Ammon's horn (tissue), 1 donor: Measurements from ENCODE around the gene MLLT10.
A peak's percentile ranks its signal among the peaks of the same experiment; 100 is the strongest.

Source experiments
- DNase-seq: peaks from one replicate; pipeline ENCODE4 v3.0.0-alpha.2; 2016; ENCODE audit warnings: low spot score

Gene MLLT10

DNA sequence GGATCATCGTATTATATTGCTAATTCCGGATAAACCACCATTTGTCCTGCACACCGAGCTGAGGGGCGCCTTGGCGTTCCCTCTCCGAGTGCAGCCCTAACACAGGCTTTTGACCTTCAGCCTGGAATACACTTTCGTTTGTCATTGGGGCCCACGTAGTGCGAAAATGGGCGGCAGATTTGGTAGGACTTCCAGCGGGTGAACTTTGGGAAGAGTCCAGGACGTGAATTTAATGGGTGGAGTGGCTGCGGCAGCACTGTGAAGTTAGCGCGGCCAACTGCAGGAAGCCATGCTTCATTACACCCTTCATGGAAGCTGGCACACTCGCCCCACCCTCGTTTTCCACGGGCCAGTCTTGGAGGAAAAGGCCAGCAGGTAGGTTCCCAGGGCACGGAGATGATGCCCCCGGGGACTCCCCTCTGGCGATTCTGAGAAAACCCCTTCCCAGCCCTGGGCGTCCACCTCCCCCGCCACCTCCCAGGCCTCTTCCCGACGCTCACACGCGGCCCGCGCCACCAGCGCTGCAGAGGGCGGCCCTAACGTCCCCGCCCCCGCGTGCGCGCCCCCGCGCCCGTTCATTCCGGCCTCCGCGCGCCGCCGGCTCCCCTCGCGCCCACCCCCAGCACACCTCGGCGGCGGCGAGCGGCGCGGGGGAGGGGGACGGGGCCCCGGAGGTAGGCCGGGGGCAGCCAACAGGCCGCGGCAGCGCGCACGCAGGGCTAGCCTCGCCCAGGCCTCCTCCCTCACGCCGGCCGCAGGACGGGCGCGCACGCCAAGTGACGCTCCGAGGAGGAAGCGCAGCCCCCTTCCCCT is at the start of gene MLLT10:
MLLT10 (plus strand) TSS at position 766 of the 813 bp plus-strand sequence. CDS start 413 bp downstream, outside the sequence.
- peak; percentile 97 for DNase-seq

DNA sequence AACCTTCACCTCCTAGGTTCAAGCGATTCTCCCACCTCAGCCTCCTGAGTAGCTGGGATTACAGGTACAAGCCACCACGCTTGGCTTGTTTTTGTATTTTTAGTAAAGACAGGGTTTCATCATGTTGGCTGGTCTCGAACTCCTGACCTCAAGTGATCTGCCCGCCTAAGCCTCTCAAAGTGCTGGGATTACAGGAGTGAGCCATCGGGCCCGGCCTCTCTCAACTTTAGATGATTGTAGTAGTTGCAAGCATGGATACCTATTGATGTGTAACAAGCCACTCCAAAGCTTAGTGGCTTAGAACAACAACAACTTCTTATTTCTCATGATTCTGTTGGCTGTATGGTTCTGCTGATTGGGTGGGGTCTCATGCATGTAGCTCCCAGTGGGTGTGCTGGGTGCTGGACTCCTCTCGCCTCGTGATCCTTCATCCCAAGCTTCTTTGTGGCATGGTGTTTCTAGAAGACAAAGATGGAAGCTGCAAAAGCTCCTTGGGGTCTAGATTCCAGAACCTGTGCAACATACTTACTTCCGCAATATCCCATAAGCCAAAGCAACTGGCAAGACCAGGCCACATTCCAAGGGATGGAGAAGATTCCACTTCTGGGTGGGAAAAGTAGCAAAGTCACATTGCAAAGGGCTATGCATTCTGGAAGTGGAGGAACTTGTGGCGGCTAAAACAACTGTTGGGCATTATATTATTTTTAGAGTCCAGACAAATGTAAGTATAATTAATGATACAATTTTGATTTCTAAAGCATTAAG is 46.4 kb upstream of the MLLT10 start:
- DNase-seq: no peak

DNA sequence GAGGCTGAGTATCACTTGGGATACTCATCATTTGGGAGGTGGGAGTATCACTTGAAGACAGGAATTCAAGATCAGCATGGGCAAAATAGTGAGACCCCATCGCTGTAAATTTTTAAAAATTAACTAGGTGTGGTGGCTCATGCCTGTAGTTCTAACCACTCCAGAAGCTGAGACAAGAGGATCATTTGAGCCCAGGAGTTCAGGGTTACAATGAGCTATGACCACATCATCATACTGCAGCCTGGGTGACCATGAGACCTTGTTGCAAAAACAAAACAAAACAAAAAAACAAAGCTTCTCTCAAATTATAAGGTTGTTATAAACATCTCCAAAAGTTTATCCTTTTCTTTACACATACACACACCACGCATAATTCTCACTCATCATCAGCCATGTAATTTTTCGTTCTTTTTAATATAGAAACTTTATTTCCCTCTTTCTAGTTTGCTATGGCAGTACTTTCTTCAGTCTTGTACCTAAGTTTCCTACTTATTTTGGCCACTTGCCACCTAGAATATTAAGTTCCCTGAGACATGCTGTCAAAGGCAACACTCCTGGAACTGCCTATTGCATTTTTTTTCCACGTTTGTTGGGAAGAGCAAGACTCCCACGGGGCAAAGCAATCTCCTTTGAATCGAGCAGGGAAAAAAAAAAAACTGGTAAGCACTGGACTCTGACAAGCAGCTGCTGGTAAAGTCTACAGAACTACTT is 45.6 kb upstream of the MLLT10 start:
- no peak for DNase-seq

DNA sequence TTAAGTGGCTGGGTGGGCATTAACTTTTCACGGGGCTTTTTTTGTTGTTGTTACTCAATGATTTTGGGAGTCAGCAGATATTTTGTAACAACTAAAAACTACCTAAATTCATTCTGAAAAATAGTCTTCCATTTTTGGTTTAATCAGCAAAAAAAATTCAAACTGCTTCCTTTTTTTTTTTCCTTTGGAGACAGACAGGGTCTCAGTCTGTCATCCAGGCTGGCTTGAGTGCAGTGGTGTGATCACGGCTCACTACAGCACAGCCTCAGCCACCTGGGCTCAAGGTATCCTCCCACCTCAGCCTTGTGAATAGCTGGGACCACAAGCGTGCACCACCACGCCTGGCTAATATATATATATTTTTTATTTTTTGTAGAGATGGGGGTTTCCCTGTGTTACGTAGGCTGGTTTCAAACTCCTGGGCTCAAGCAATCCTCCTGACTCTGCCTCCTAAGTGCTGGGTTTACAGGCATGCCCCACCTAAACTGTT is 45.0 kb upstream of the MLLT10 start:
- no peak for DNase-seq

DNA sequence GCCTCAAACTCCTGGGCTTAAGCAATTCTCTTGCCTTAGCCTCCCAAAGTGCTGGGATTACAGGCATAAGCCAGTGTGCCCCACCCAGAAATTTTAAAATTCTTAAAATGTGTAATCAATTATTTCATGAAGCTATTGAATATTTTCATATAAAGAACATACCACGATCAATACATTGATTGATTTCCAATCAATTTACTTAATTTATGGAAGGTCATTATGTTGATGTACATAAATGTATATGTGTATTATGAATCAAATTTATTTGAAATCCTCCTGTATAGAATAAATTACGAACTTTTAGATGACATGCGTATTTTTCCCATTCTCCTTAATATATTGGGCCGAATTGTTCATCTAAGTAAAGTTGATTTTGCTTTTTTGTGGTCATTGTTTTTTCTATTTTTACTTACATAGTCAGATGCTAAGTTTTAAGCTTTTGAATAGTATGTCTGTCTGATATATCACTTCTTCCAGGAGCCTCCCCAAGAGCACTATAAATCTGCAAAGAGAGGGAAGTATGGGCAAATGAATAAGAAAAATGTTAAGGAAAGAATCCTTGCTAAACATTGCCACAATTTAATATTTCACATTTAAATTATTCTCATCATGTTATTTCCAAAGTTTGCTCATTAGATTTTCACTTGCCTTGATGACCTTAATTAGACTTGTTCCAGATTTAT is 43.9 kb upstream of the MLLT10 start:
- no peak for DNase-seq

DNA sequence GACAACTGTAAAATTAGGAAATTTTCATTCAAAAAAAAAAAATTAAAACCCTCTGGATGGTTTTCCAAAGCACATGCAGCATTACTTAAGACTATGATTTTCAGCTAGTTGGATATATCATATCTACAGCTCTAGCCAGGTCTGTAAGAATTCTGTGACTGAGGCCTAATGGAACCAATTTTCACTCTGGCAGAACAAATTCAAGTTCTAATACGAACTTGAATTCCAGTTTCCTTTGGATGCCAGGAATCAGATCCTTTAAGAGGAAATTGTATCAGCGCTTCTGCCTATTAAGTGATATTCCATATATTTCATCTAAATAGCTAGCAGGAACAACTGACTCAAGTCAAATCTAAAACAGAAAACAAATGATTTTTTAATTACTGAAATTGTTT is 43.3 kb upstream of the MLLT10 start:
- DNase-seq: no peak

DNA sequence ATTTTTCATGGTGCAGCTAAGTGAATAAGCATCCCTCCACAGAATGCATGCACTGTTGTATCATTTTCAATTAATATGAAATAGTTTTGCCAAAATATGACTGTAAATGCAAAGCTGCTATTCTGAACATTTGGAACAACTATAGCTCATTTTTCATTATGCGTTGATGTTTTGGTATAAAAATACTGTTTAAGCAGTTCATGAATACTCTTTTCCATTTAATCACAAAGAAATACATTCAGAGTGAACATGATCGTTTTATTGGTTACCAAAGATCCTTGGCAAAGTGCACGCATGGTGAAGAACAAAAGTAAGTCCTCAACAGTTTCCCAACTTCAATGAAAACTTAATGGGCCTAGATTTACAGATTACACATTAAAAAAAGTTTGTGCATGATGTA is 41.6 kb upstream of the MLLT10 start:
- no peak for DNase-seq

DNA sequence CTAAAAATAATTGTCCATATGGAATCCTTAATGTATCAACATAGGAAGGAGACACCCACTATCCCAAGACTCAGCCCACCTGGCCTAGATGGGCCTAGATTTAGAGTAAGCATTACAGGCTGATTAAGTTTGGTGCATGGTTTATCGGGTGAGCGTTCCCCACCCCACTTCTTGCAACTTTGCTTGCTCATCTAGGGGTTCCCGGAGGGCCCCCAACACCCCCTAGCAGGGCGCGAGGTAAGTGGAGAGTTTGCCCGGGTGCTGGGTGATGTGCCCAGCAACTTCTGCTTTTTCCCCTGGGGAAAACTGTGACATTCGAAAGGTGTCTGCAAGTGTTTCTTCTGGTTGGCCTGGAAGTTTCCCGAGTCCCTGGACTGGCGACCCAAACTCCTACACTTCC is 40.2 kb upstream of the MLLT10 start:
- no peak for DNase-seq

DNA sequence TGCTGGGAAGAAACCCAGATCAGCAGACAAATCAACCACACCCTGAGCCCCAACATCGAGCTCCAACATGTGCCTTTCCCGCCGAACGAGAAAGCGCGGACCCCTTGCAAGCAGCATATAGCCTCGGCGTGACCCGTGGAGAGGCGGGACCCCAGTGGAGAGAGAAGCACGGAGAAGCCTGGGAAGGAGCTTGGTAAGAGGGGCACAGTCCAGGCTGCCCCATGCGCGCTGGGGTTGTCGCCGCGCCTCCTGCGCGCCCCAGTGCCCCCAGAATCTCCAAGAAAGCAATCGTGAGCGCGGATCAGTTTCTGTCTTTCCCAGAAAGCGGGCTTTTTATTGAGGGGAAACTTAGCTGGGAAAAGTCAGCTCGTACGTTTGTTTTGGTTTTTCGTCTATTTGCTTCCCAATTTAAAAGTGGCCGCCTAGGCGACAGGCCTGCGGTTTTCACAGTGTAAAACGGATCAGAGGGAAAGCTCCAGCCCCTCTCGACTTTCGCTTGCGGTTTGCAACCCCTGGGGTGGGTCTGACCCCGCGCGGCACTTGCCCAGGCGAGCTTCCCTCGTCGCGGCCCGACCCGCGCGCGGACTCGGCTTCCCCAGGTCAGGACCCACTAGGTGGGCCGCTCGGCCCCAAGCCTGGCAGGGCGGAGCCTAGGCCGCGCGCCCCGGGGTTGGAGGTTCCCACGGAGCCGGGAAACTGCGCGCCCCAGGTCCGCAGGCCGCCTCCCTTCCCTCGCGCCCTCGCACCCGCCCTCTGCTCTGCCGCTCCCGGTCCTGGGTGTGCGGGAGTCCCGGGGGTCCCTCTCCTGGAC is 39.6 kb upstream of the MLLT10 start:
- no peak for DNase-seq

DNA sequence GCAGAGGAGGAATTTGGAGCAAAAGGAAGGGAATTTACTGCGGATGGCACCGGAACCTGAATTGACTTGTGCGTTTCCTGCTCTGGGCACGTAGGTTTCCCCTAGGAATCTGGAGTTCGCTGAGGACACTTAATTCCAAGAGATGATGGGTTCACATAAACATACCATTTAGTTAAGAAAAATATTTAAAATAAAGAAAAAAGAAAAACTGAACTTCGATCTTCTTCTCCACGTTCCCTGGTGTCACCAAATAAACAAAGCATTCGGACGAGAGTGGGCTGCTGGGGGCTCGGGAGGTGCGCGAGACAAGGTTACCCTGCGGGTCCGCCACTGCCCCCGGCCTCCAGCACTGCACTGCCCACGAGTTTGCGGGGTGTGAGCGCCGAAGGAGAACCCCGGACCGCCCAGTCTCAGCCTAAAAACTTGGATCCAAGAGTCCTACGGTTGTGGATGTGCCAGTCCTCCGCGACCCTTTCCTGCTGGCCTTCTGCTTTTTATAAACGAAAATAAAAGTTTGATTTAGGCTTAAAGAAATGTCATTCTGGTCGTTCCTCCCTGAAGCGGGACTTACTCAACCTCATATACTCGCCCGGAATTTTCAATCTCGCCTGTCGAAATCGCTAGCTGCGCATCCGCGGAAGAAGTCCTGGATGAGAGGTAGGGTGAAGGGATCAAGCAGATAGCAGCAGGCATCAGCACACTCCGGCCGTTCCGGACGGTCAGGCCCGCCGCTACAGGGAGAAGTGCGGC is 38.9 kb upstream of the MLLT10 start:
- no peak for DNase-seq

DNA sequence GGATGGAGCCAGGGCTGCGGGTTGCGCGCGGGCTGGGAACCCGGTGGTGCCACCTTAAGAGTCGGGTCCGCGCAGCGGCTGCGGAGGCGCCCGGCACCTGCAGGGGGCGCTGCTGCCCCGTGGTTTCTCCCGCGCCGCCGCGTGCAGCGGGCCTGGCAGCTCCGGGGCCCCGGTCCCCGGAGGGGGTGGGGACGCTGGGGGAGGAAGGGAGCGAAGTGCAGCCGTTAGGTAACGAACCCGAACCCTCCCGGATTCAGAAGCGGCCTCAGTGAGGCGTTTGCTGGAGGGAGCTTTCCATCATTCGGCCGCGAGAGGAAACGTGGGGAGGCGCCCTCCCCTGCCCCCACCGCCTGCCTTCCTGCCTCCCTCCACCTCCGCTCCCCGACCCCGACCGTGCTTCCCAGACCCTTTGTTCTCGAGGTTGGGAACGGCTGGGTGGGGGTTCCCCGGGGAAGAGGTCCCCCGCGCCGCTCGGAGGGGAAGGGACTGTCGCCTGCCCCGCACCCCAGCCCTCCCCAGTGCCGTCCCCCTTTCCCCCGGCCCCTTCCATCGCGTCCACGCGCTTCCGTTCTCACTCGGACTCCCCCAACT is 38.2 kb upstream of the MLLT10 start:
- DNase-seq: peak; percentile 84

DNA sequence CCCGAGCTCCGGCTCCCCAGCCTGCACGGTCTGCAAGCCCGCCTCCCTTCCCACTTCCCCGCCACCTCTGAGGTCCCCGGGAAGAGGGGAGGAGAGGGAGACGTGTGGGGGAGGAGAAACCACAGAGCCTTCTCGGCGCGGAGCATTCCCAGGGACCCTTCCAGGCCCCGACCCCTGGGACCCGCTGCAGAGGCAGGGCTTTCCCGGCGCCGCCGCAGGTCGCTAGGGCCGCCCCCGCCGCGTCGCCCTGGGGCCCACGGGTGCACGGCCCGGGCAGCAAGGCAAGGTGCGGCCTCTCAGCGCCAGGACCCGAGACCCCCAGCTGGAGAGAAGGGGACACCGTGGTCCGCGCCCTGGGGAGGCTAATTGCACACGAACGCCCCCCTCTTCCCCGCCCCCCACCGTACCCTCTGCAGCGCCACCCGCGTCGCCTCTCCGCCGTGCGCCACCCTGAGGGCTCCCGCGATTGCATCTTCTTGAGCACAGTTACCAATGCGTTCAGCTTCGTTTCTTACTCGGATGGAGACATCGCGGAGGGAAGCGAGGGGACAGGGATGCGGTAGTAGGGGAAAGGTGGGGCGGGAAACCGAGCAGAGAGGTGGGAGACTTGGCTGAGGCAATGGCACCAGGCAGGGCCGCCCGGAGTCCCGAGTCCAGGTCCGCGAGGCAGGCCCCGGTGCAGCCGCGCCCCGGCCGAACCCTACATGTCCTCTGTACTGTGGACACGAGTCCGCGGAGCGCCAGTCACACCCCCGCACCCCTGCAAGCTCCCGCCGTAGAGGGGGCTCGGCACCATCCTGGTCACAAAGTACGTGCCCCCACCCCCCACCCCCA is 37.5 kb upstream of the MLLT10 start:
- peak; percentile 80 for DNase-seq

DNA sequence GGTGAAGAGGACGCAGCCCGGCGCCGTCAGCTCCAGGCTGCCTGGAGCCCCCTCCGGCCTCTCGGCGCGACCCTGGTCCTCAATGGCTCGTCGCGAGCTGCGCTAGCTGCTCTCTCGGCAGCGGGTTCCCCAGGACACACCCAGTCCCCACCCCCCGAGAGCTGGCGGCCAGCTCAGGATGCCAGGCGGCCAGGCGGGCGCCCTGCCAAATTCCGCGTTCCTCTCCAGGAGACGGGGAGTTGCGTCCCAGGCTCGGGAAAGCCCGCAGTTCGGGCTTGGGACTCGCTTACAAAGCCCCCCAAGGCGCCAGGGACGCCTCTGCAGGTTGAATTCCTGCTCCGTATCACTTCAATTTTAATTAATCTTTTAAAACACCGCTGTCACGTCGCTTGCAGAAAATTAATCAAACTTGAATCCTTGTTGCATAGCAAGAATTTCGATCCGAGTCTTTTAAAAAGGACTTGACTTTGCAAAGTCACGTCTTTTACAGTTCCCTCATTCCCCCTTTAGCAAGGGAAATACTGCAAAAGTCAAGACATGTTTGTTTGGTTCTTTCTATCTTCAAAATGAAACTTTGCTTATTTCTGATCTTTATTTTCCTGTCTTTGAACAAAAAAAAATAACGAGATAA is 36.7 kb upstream of the MLLT10 start:
- DNase-seq: peak; percentile 82

DNA sequence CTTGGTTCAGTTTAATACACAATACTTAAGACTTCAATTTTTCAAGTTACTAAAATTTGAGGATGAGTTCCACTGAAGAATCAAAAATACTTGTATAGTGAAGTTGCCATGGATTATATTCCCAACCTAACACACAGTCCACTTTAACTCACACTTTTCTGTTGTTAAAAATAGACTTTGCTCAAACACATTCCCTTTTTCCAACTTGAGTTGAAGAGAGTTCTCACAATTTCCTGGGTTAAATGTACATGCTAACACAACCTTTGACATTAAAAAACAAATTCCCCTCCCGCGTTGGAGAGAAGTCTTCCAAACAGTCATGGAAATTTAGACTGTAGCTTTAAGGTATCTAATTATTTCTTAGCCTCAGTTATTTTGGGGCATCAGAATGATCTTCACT is 35.7 kb upstream of the MLLT10 start:
- no peak for DNase-seq

DNA sequence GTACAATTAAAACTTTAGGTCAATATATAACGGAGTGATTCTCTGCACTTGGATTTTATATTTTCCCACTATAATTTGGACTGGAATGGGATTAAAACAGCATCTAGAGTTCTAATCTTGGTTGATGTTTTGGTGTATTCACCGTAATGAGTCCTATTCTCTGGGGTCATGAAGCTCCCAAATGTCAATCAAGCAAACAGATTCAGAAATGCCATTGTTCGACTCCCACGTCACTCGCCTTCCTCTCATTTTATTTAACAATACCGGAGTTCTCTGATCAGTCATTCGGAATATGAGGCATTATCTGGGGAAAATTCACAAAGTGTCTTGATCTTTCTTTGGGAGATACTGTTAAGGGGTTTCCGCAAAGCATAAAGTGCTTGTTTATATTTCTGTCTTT is 35.0 kb upstream of the MLLT10 start:
- no peak for DNase-seq

DNA sequence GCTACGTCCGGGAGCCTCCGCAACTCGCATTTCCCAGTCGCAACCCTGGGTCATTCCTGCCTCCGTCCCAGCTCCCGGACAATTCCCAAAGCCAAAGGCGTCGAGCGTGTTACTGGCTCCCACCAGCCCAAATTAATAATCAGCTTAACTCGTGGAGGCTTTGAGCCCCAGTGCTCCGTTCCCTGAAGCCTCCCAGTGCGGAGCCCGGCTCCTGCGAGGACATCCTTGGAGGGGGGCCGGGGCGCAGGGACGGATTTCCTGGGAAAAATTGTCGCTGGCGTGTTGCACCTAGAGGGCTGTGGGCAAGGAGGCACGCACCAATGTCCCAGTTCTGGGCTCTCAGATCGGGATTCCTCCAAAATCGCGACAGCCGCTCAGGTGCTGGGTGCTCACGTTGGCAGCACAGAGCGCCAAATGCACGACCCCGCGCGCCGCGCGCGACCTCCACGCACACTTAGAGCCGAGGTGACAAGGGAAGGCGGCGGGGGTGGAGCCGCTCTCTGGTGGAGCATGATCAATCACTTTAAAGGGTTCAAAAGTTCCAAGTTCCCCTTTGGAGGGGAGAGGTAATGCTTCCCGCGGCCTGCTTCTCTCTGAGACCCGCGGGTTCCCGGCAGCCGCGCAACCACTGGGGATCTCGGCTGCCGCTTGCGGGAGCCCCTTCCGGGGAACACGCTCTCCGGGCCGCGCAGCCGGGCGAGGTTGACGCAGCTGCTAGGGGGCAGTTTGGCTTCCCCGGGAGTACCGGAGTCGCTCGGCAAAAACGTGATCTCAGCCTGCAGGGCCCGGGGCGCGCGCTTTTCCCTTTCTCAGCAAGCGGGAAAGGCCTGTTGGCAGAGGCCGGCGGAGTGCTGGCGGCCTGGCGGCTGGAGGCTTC is 34.1 kb upstream of the MLLT10 start:
- no peak for DNase-seq

DNA sequence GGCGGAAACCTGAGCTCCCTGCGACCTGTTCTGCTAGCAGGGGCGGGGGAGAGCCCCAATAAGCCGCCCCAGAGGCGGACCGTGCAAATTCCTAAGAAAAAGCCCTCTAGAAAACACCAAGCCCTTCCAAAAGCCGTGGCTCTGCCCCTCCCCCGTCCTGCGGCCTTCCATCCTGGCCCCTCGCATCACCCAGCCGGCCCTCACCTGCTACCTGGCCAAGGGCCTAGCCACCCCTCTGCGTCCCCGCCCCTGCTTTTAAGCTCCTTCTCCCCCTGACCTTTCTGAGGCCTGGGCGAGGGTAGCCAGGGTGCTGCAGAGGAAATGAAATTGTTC is 33.5 kb upstream of the MLLT10 start:
- DNase-seq: no peak

DNA sequence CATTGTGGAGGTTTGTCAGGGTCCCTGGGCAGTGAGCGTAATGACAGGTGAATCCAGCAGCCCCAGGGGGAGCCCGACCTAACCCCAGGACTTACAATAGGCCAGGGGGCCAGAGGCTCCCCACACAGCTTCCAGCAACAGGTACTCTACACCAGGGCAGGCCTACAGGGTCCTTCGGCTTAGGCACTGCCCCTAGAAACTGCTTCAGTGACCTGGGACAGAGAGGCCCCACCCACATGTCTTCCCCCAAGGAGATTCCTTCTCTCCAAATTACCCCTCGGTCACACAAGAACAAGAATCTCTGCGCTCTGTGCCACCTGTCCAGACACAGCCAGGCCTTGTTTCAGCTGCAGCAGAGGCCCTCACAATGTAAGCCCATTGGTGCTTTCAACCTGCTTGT is 32.9 kb upstream of the MLLT10 start:
- no peak for DNase-seq
